K562 (cell line): Measurements from ENCODE around the gene ZNRF1.

Experiments
- CTCF ChIP-seq, 3 experiments: IDR thresholded peaks in 2 of 3; conservative IDR thresholded peaks in 1 of 3; 2 replicates each; pipeline ENCODE4 v1.5.1; 2011 to 2012; ENCODE audit warnings: low read length in 3 of 3, mild to moderate bottlenecking in 3 of 3, control low read depth in 2 of 3, improper control_type of control experiment in 1 of 3, inconsistent platforms in 1 of 3, low read depth in 1 of 3, mixed read lengths in 1 of 3, moderate library complexity in 1 of 3; ENCODE audit not compliant: insufficient read depth in 2 of 3
- CUX1 ChIP-seq: fragments of 200-800 bp; sonication (Bioruptor generic); IDR thresholded peaks from 2 replicates; pipeline ENCODE4 v1.6.1; 2016; ENCODE audit warnings: missing genetic modification characterization, missing compliant biosample characterization
- EZH2 ChIP-seq: IDR thresholded peaks from 2 replicates; pipeline ENCODE4 v1.6.1; 2012; ENCODE audit warnings: low read depth, mild to moderate bottlenecking, inconsistent platforms, low read length, borderline replicate concordance
- IRF9 ChIP-seq: fragments of 450-650 bp; IDR thresholded peaks from 2 replicates; pipeline ENCODE4 v1.6.1; 2016; ENCODE audit warnings: missing biosample characterization, missing genetic modification characterization
- KDM1A ChIP-seq, 2 experiments: fragments of 450-650 bp; IDR thresholded peaks; 2 replicates each; pipeline ENCODE4 v1.6.1; 2016; ENCODE audit warnings: mild to moderate bottlenecking in 2 of 2
- SIRT6 ChIP-seq: IDR thresholded peaks from one replicate; pipeline ENCODE4 v1.6.1; 2012; ENCODE audit warnings: low read depth, mild to moderate bottlenecking, control low read depth, inconsistent platforms, low read length, moderate library complexity

- TF ChIP-seq CTCF (IDR thresholded peaks at IDR 0.05 in 2 of 3, conservative IDR thresholded peaks at IDR 0.05 in 1 of 3; ENCODE audit: insufficient read depth in 2 of 3, low read depth in 1 of 3, low read length in 3 of 3) (no peak), SIRT6 (no peak), EZH2 (no peak), CUX1 (CRISPR knock-in tag) (no peak), KDM1A (IDR thresholded peaks at IDR 0.05) (no peak), IRF9 (tag) (no peak)
These were observed 1.8 kb upstream of the ZNRF1 start for GRCh38 chr16:74997042-74997491.
